Stimulated activated CD8-positive, alpha-beta memory T cell treated with anti-CD3 and anti-CD28 coated beads, Interleukin-4, amount 100 ng/mL, for 4 hours (primary cell): ENCODE data around the gene CHST13.

Experiments used
- DNase-seq, 2 donors: peaks; one replicate each; pipeline ENCODE4 v3.0.0-alpha.2; 2020; ENCODE audit warnings: low read depth in 2 of 2, low spot score in 1 of 2

Gene CHST13

GRCh38 chr3:126523745-126524428 is at the start of gene CHST13:
CHST13 (plus strand) TSS chr3:126524155; CDS start chr3:126524333, 178 bp downstream.
- DNase-seq, result no peak

- peak in 1 of 2 donors; percentile 6 for DNase-seq
Measured at GRCh38 chr3:126474498-126475412, 49.2 kb upstream of the CHST13 start.

GRCh38 chr3:126475413-126476114 is 48.4 kb upstream of the CHST13 start, which contains the start of gene ZXDC:
ZXDC (minus strand) TSS chr3:126475891; CDS start chr3:126475865, 26 bp downstream.
- DNase-seq, result peak; percentile 78 to 87

- DNase-seq, result peak in 1 of 2 donors; percentile 20
Measured at GRCh38 chr3:126476166-126477060, 47.5 kb upstream of the CHST13 start.

GRCh38 chr3:126477061-126477380 is 46.9 kb upstream of the CHST13 start:
- DNase-seq, result no peak

- no peak for DNase-seq
Measured at GRCh38 chr3:126478581-126479310, 45.2 kb upstream of the CHST13 start.

GRCh38 chr3:126479642-126480041 is 44.3 kb upstream of the CHST13 start:
- DNase-seq, result no peak

- no peak for DNase-seq
Measured at GRCh38 chr3:126480206-126480605, 43.7 kb upstream of the CHST13 start.

- DNase-seq, result no peak
Measured at GRCh38 chr3:126480861-126481260, 43.1 kb upstream of the CHST13 start.

- DNase-seq, result no peak
Measured at GRCh38 chr3:126481808-126482502, 42.0 kb upstream of the CHST13 start.

- no peak for DNase-seq
Measured at GRCh38 chr3:126482503-126483255, 41.3 kb upstream of the CHST13 start.

- no peak for DNase-seq
Measured at GRCh38 chr3:126483321-126483761, 40.6 kb upstream of the CHST13 start.

GRCh38 chr3:126484148-126484547 is 39.8 kb upstream of the CHST13 start:
- no peak for DNase-seq

GRCh38 chr3:126484662-126485061 is 39.3 kb upstream of the CHST13 start:
- DNase-seq, result no peak

- DNase-seq, result no peak
Measured at GRCh38 chr3:126485176-126485897, 38.6 kb upstream of the CHST13 start.

GRCh38 chr3:126485956-126486355 is 38.0 kb upstream of the CHST13 start:
- no peak for DNase-seq

GRCh38 chr3:126486360-126486847 is 37.6 kb upstream of the CHST13 start:
- DNase-seq, result no peak
